Measurements from ENCODE around the gene RAPGEF2. TPM values are rescaled to one million over a fixed set of nuclear protein-coding genes. Genes with fewer than 3 reads are reported as not detected.

Gene RAPGEF2
- total RNA-seq, 3 donors from 2014 or later: 47.0 to 84.0 (median 51.5) TPM

- Histone ChIP-seq H3K27ac (no peak overlapping the region), H3K4me1 (no peaks in the 10 kb centered on the region), H3K4me3 (no peak overlapping the region), H3K36me3 (no peaks in the 10 kb centered on the region), H3K9me3 (no peaks in the 10 kb centered on the region), H3K27me3 (no peaks in the 10 kb centered on the region)
- TF ChIP-seq POLR2A (IDR thresholded peaks at IDR 0.05): no peak
- no peak for TF ChIP-seq POLR2AphosphoS5 (IDR thresholded peaks at IDR 0.05)
- no peak for TF ChIP-seq CTCF (IDR thresholded peaks at IDR 0.05)
- DNase-seq (ENCODE audit: low spot score in 2 of 2): no peak
- intact Hi-C loops (cut with DNase I; ENCODE audit: low total_unique reads): no loop called here
Measured at GRCh38 chr4:159282329-159282728, 179.4 kb downstream of the RAPGEF2 start.

GRCh38 chr4:159282944-159283343 lies 180.1 kb downstream of the RAPGEF2 start:
- no peak overlapping the region for H3K4me3 ChIP-seq
- no peak for TF ChIP-seq POLR2AphosphoS5 (IDR thresholded peaks at IDR 0.05)
- TF ChIP-seq CTCF (IDR thresholded peaks at IDR 0.05): no peak
- no peak for TF ChIP-seq POLR2A (IDR thresholded peaks at IDR 0.05)
- H3K4me1 ChIP-seq: no peaks in the 10 kb centered on the region
- no peak overlapping the region for H3K27ac ChIP-seq
- no peaks in the 10 kb centered on the region for H3K36me3 ChIP-seq
- H3K27me3 ChIP-seq: no peaks in the 10 kb centered on the region
- no peak for DNase-seq (ENCODE audit: low spot score in 2 of 2)
- no peaks in the 10 kb centered on the region for H3K9me3 ChIP-seq
- intact Hi-C loops (cut with DNase I; ENCODE audit: low total_unique reads): no loop called here

GRCh38 chr4:159283696-159284095 lies 180.8 kb downstream of the RAPGEF2 start:
- intact Hi-C loops (cut with DNase I; ENCODE audit: low total_unique reads): no loop called here
- no peak for TF ChIP-seq POLR2A (IDR thresholded peaks at IDR 0.05)
- TF ChIP-seq CTCF (IDR thresholded peaks at IDR 0.05): no peak
- no peak for TF ChIP-seq POLR2AphosphoS5 (IDR thresholded peaks at IDR 0.05)
- Histone ChIP-seq H3K4me1 (no peaks in the 10 kb centered on the region), H3K27me3 (no peaks in the 10 kb centered on the region), H3K4me3 (no peak overlapping the region), H3K9me3 (no peaks in the 10 kb centered on the region), H3K27ac (no peak overlapping the region), H3K36me3 (no peaks in the 10 kb centered on the region)
- DNase-seq (ENCODE audit: low spot score in 2 of 2): no peak

- Histone ChIP-seq H3K27me3 (no peaks in the 10 kb centered on the region), H3K27ac (no peak overlapping the region), H3K4me1 (no peaks in the 10 kb centered on the region), H3K9me3 (no peaks in the 10 kb centered on the region), H3K4me3 (no peak overlapping the region), H3K36me3 (no peaks in the 10 kb centered on the region)
- no peak for DNase-seq (ENCODE audit: low spot score in 2 of 2)
- intact Hi-C loops (cut with DNase I; ENCODE audit: low total_unique reads): no loop called here
- TF ChIP-seq POLR2AphosphoS5 (IDR thresholded peaks at IDR 0.05) (no peak), CTCF (IDR thresholded peaks at IDR 0.05) (no peak), POLR2A (IDR thresholded peaks at IDR 0.05) (no peak)
Measured at GRCh38 chr4:159284113-159284512, 181.2 kb downstream of the RAPGEF2 start.

- TF ChIP-seq CTCF (IDR thresholded peaks at IDR 0.05) (no peak), POLR2A (IDR thresholded peaks at IDR 0.05) (no peak), POLR2AphosphoS5 (IDR thresholded peaks at IDR 0.05) (no peak)
Measured at GRCh38 chr4:159284733-159285132, 181.9 kb downstream of the RAPGEF2 start.

More at GRCh38 chr4:159284733-159285132, 181.9 kb downstream of the RAPGEF2 start:
- no peak for DNase-seq (ENCODE audit: low spot score in 2 of 2)
- Histone ChIP-seq H3K36me3 (no peaks in the 10 kb centered on the region), H3K27me3 (no peaks in the 10 kb centered on the region), H3K27ac (no peak overlapping the region), H3K4me1 (no peaks in the 10 kb centered on the region), H3K9me3 (no peaks in the 10 kb centered on the region), H3K4me3 (no peak overlapping the region)
- intact Hi-C loops (cut with DNase I; ENCODE audit: low total_unique reads): no loop called here

Data from breast epithelium (tissue), 4 donors.